H1 (cell line): ENCODE measurements around the gene TNFSF18. TPM values are rescaled to one million over a fixed set of nuclear protein-coding genes. Genes with fewer than 3 reads are reported as not detected.

ENCODE experiments used
- CTCF ChIA-PET: fragments of 300-600 bp; sonication (Branson Sonifier 250); formaldehyde crosslinking; loops from one replicate; lab custom pipeline; 2021; ENCODE audit not compliant: partially characterized antibody; lab: Charles Lee
- POLR2A ChIA-PET: fragments of 300-600 bp; sonication (Branson Sonifier 250); formaldehyde crosslinking; loops from one replicate; lab custom pipeline; 2021; ENCODE audit warnings: inconsistent platforms; ENCODE audit not compliant: partially characterized antibody; lab: Charles Lee
- DNase-seq, 2 experiments: peaks; one replicate each; pipeline versions ENCODE4 v3.0.0 to v3.0.0-alpha.2; 2010 to 2022; ENCODE audit warnings: low spot score in 2 of 2, low read depth in 1 of 2, mixed read lengths in 1 of 2
- FAIRE-seq: peaks from 2 replicates; lab custom pipeline; 2011; peaks lifted over from hg19 to GRCh38; lab: Jason Lieb, UNC
- H2AFZ ChIP-seq: 2 replicates; pipeline ENCODE4 v1.8.1; 2012; ENCODE audit warnings: low read length, inconsistent platforms
- H2AK5ac ChIP-seq: 2 replicates; pipeline ENCODE4 v1.6.1; 2013; ENCODE audit warnings: low read depth, low read length
- H2BK120ac ChIP-seq: replicated peaks from 2 replicates; pipeline ENCODE3; 2013; ENCODE audit warnings: low read depth, low read length, inconsistent platforms
- H2BK12ac ChIP-seq: 2 replicates; pipeline ENCODE4 v1.6.1; 2013; ENCODE audit warnings: low read depth, low read length
- H2BK15ac ChIP-seq: 2 replicates; pipeline ENCODE4 v1.6.1; 2013; ENCODE audit warnings: low read length
- H2BK20ac ChIP-seq: 2 replicates; pipeline ENCODE4 v1.6.1; 2013; ENCODE audit warnings: low read length
- H2BK5ac ChIP-seq: 2 replicates; pipeline ENCODE4 v1.6.1; 2013; ENCODE audit warnings: low read depth, low read length
- H3K14ac ChIP-seq: 2 replicates; pipeline ENCODE4 v1.6.1; 2013; ENCODE audit warnings: inconsistent platforms; ENCODE audit not compliant: insufficient read length
- H3K18ac ChIP-seq: 2 replicates; pipeline ENCODE4 v1.6.1; 2013; ENCODE audit warnings: low read length; ENCODE audit errors: extremely low read depth
- H3K23ac ChIP-seq: 2 replicates; pipeline ENCODE4 v1.6.1; 2013; ENCODE audit warnings: inconsistent platforms; ENCODE audit not compliant: insufficient read length
- H3K23me2 ChIP-seq: 2 replicates; pipeline ENCODE4 v1.6.1; 2013; ENCODE audit warnings: low read depth, low read length
- H3K27ac ChIP-seq: 2 replicates; pipeline ENCODE4 v1.6.1; 2011; ENCODE audit warnings: low read depth, low read length, inconsistent platforms
- H3K27me3 ChIP-seq, 4 experiments: replicated peaks in 1 of 4; 1 replicate in 1 of 4; 2 replicates in 3 of 4; pipeline versions ENCODE4 v1.6.1 to v1.8.1; 2011 to 2013; ENCODE audit warnings: low read length in 3 of 4, mild to moderate bottlenecking in 3 of 4, inconsistent platforms in 2 of 4, mixed read lengths in 2 of 4, moderate library complexity in 1 of 4; ENCODE audit not compliant: control insufficient read depth in 3 of 4, insufficient read depth in 3 of 4; ENCODE audit errors: extremely low read depth in 1 of 4
- H3K36me3 ChIP-seq, 4 experiments: 2 replicates each; pipeline versions ENCODE4 v1.6.1 to v1.8.1; 2011 to 2013; ENCODE audit warnings: mild to moderate bottlenecking in 4 of 4, low read length in 3 of 4, moderate library complexity in 2 of 4, control low read depth in 1 of 4, inconsistent platforms in 1 of 4; ENCODE audit not compliant: insufficient read depth in 4 of 4, control insufficient read depth in 2 of 4
- H3K4ac ChIP-seq: replicated peaks from 2 replicates; pipeline ENCODE3; 2013; ENCODE audit warnings: low read length, low read depth, mixed read lengths, inconsistent platforms; ENCODE audit not compliant: insufficient read length
- H3K4me1 ChIP-seq, 4 experiments: replicated peaks in 1 of 4; 1 replicate in 1 of 4; 2 replicates in 3 of 4; pipeline versions ENCODE4 v1.6.1 to v1.8.1; 2011 to 2013; ENCODE audit warnings: low read length in 3 of 4, inconsistent platforms in 2 of 4, mixed read lengths in 1 of 4; ENCODE audit not compliant: insufficient read depth in 4 of 4, control insufficient read depth in 3 of 4
- H3K4me2 ChIP-seq, 2 experiments: 2 replicates each; pipeline versions ENCODE4 v1.6.1 to v1.8.1; 2011 to 2013; ENCODE audit warnings: low read depth in 2 of 2, low read length in 2 of 2, control low read depth in 1 of 2, inconsistent platforms in 1 of 2, mild to moderate bottlenecking in 1 of 2; ENCODE audit not compliant: insufficient read depth in 1 of 2
- H3K4me3 ChIP-seq, 4 experiments: fragments of 200-600, 300-600 bp in 1 of 4; sonication (generic), shearing (Covaris generic), sonication (Bioruptor Twin) in 1 of 4; 2 replicates each; pipeline versions ENCODE4 v1.5.1 to v1.8.1; 2011 to 2016; ENCODE audit warnings: low read length in 4 of 4, low read depth in 3 of 4, control low read depth in 2 of 4, inconsistent platforms in 2 of 4, mild to moderate bottlenecking in 2 of 4, mixed read lengths in 1 of 4, moderate library complexity in 1 of 4; ENCODE audit not compliant: insufficient read depth in 2 of 4; ENCODE audit errors: extremely low read depth in 1 of 4
- H3K56ac ChIP-seq: replicated peaks from 2 replicates; pipeline ENCODE3; 2013; ENCODE audit warnings: low read depth, mild to moderate bottlenecking, mixed read lengths, low read length, inconsistent platforms; ENCODE audit not compliant: insufficient read length
- H3K79me1 ChIP-seq: 2 replicates; pipeline ENCODE4 v1.6.1; 2013; ENCODE audit warnings: low read depth, low read length, control low read depth
- H3K79me2 ChIP-seq, 2 experiments: 2 replicates each; pipeline versions ENCODE4 v1.6.1 to v1.8.1; 2012 to 2013; ENCODE audit warnings: low read length in 2 of 2, mild to moderate bottlenecking in 2 of 2, inconsistent platforms in 1 of 2; ENCODE audit not compliant: insufficient read depth in 2 of 2, control insufficient read depth in 1 of 2
- H3K9ac ChIP-seq, 4 experiments: replicated peaks in 1 of 4; 1 replicate in 1 of 4; 2 replicates in 3 of 4; pipeline versions ENCODE4 v1.6.1 to v1.8.1; 2011 to 2013; ENCODE audit warnings: low read depth in 3 of 4, low read length in 3 of 4, control low read depth in 2 of 4, mild to moderate bottlenecking in 2 of 4, moderate library complexity in 2 of 4, inconsistent platforms in 1 of 4; ENCODE audit errors: extremely low read depth in 1 of 4
- H3K9me3 ChIP-seq, 2 experiments: 2 replicates each; pipeline versions ENCODE4 v1.6.1 to v1.8.1; 2012 to 2013; ENCODE audit warnings: mild to moderate bottlenecking in 2 of 2, moderate library complexity in 2 of 2, control low read depth in 1 of 2, inconsistent platforms in 1 of 2, low read depth in 1 of 2, low read length in 1 of 2, mixed read lengths in 1 of 2; ENCODE audit not compliant: insufficient read depth in 2 of 2
- H4K20me1 ChIP-seq, 2 experiments: replicated peaks in 1 of 2; 2 replicates each; pipeline versions ENCODE3 to v1.8.1; 2011 to 2013; ENCODE audit warnings: inconsistent platforms in 2 of 2, low read length in 2 of 2, mild to moderate bottlenecking in 1 of 2; ENCODE audit not compliant: insufficient read depth in 2 of 2, control insufficient read depth in 1 of 2
- H4K5ac ChIP-seq: 2 replicates; pipeline ENCODE4 v1.6.1; 2013; ENCODE audit warnings: low read length, low read depth, mixed read lengths, inconsistent platforms; ENCODE audit not compliant: insufficient read length
- H4K8ac ChIP-seq: 2 replicates; pipeline ENCODE4 v1.8.0; 2013; ENCODE audit warnings: mild to moderate bottlenecking, moderate library complexity, low read length, inconsistent platforms; ENCODE audit not compliant: insufficient read depth; ENCODE audit errors: extremely low read depth
- H4K91ac ChIP-seq: replicated peaks from 2 replicates; pipeline ENCODE3; 2013; ENCODE audit warnings: low read length, mixed read lengths, inconsistent platforms; ENCODE audit not compliant: insufficient read length
- BACH1 ChIP-seq: IDR thresholded peaks from 2 replicates; pipeline ENCODE4 v1.6.1; 2012; ENCODE audit warnings: low read length, improper control_type of control experiment
- BCL11A ChIP-seq, 2 experiments: IDR thresholded peaks; one replicate each; pipeline ENCODE4 v1.6.1; 2011; ENCODE audit warnings: low read depth in 2 of 2, low read length in 2 of 2, mild to moderate bottlenecking in 2 of 2
- CREB1 ChIP-seq: IDR thresholded peaks from 2 replicates; pipeline ENCODE4 v1.6.1; 2012; ENCODE audit warnings: inconsistent platforms
- EGR1 ChIP-seq: IDR thresholded peaks from 2 replicates; pipeline ENCODE4 v1.6.1; 2011; ENCODE audit warnings: low read depth, low read length, borderline replicate concordance
- EZH2 ChIP-seq: fragments of 200-600 bp; sonication (generic); IDR thresholded peaks from 2 replicates; pipeline ENCODE4 v1.7.1; 2012; ENCODE audit warnings: low read depth, mild to moderate bottlenecking, moderate library complexity, low read length, inconsistent platforms; ENCODE audit not compliant: severe bottlenecking
- GTF2F1 ChIP-seq: IDR thresholded peaks from 2 replicates; pipeline ENCODE4 v1.6.1; 2012; ENCODE audit warnings: low read depth, low read length, improper control_type of control experiment, borderline replicate concordance
- JUND ChIP-seq: IDR thresholded peaks from 2 replicates; pipeline ENCODE4 v1.6.1; 2011; ENCODE audit warnings: mild to moderate bottlenecking, improper control_type of control experiment, low read length
- KDM1A ChIP-seq: fragments of 200-600, 300-600 bp; sonication (generic); IDR thresholded peaks from 2 replicates; pipeline ENCODE4 v1.7.1; 2016; ENCODE audit warnings: mild to moderate bottlenecking, low read length, borderline replicate concordance
- NANOG ChIP-seq: IDR thresholded peaks from 2 replicates; pipeline ENCODE4 v1.6.1; 2011; ENCODE audit warnings: low read length, low read depth, mild to moderate bottlenecking, inconsistent platforms; ENCODE audit not compliant: insufficient read depth, poor library complexity, severe bottlenecking
- POLR2A ChIP-seq, 2 experiments: IDR thresholded peaks; 1 replicate in 1 of 2; 2 replicates in 1 of 2; pipeline ENCODE4 v1.6.1; 2011; ENCODE audit warnings: low read depth in 2 of 2, low read length in 2 of 2, mild to moderate bottlenecking in 2 of 2; ENCODE audit errors: control extremely low read depth in 1 of 2
- POLR2AphosphoS5 ChIP-seq: IDR thresholded peaks from 2 replicates; pipeline ENCODE4 v1.6.1; 2011; ENCODE audit warnings: low read depth, low read length
- RXRA ChIP-seq: IDR thresholded peaks from 2 replicates; pipeline ENCODE4 v1.6.1; 2011; ENCODE audit warnings: low read depth, mild to moderate bottlenecking, low read length, moderate library complexity; ENCODE audit not compliant: insufficient read depth
- SAP30 ChIP-seq: fragments of 300-600 bp; sonication (generic); IDR thresholded peaks from 2 replicates; pipeline ENCODE4 v1.7.1; 2012; ENCODE audit warnings: low read length, moderate library complexity, mild to moderate bottlenecking, inconsistent platforms; ENCODE audit not compliant: insufficient read depth, insufficient replicate concordance
- TAF1 ChIP-seq: IDR thresholded peaks from 2 replicates; pipeline ENCODE4 v1.6.1; 2011; ENCODE audit warnings: mild to moderate bottlenecking, low read depth, low read length
- TAF7 ChIP-seq: optimal IDR thresholded peaks from 2 replicates; pipeline ENCODE3; 2011; ENCODE audit warnings: low read depth, mild to moderate bottlenecking, inconsistent platforms, low read length, moderate library complexity, borderline replicate concordance
- TCF12 ChIP-seq: IDR thresholded peaks from 2 replicates; pipeline ENCODE4 v1.6.1; 2011; ENCODE audit warnings: low read depth, mild to moderate bottlenecking, low read length
- TEAD4 ChIP-seq: IDR thresholded peaks from 2 replicates; pipeline ENCODE4 v1.6.1; 2012; ENCODE audit warnings: low read depth, low read length, inconsistent platforms, mixed read lengths
- polyA plus RNA-seq, 7 experiments: library from polyadenylated mRNA; depleted of rRNA in 3 of 7; stranded (reverse) in 5 of 7; unstranded in 2 of 7; fragments of >200 nt in 5 of 7; fragments of 200-250 nt in 2 of 7; gene quantifications; 1 replicate in 5 of 7; 2 replicates in 1 of 7; 4 replicates in 1 of 7; pipeline versions ENCODE4 v1.2.1 to v1.2.3, GENCODE V29; 2011 to 2013; ENCODE audit warnings: missing spikeins in 2 of 7, mixed read lengths in 2 of 7
- total RNA-seq: library from RNA; stranded (reverse); fragmentation: NEBNext Ultra II Directional; extraction: Animal tissue kit (Norgen Biotek cat#: 25700); gene quantifications from 2 replicates; pipeline ENCODE4 v1.2.1, GENCODE V29; 2021

The TNFSF18 gene
- total and polyA plus RNA-seq, 2 of the 8 experiments (the other 6 are each of a cell fraction or from before 2014, with no cell fraction given) = not detected

DNA sequence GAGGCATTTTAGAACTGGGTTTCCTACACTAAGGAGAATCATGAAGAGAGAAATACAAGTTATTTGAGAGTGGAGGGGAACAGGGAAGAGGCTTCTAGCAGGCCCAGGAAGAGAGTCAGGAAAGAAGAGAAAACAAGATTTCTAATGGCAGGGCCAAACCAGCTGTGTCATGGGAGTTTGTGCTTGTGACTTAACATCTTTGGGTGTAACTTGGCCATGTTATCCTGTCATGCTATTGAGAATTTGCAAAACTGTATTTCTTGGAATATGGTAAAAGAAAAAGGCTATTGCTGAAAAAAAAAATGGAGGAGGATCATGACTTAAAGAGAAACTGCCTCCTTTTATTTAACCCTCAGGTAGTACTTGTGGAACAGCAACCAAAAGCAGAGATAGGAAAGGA lies 47.4 kb upstream of the TNFSF18 start:
- Histone ChIP-seq H3K36me3 (no peaks in the 10 kb centered on the region; a peak in 1 of 8 replicates), H3K27me3 (no peaks in the 10 kb centered on the region), H2AK5ac (no peak overlapping the region), H4K5ac (no peak overlapping the region), H3K9me3 (peaks cover 5 to 9% of the 10 kb centered on the region in 2 experiments; a peak in 2 of 4 replicates), H3K4me2 (no peak overlapping the region), H3K79me1 (no peaks in the 10 kb centered on the region), H3K4me3 (no peak overlapping the region), H4K20me1 (no peaks in the 10 kb centered on the region), H3K4ac (no peak overlapping the region), H4K8ac (no peak overlapping the region), H2BK120ac (no peak overlapping the region), H3K18ac (no peak overlapping the region), H3K27ac (no peak overlapping the region), H3K14ac (no peak overlapping the region), H3K9ac (no peak overlapping the region), H2AFZ (no peak overlapping the region; the same call in none of the 2 replicates), H3K23ac (no peak overlapping the region), H2BK12ac (no peak overlapping the region), H3K4me1 (no peaks in the 10 kb centered on the region), H3K23me2 (no peaks in the 10 kb centered on the region), H3K56ac (no peak overlapping the region), H2BK15ac (no peak overlapping the region), H2BK5ac (no peak overlapping the region), H2BK20ac (no peak overlapping the region), H3K79me2 (no peaks in the 10 kb centered on the region), H4K91ac (no peak overlapping the region)
- ChIA-PET CTCF (no interaction called here), POLR2A (no interaction called here)
- DNase-seq (no peak), FAIRE-seq (no peak)
- TF ChIP-seq RXRA = no peak
- TF ChIP-seq TAF7 = no peak
- TF ChIP-seq KDM1A = no peak
- TF ChIP-seq EZH2 = no peak
- no peak for TF ChIP-seq GTF2F1
- TF ChIP-seq BCL11A (IDR thresholded peaks at IDR 0.05; ENCODE audit: low read depth in 2 of 2, low read length in 2 of 2) = no peak
- TF ChIP-seq CREB1 = no peak
- TF ChIP-seq POLR2A (IDR thresholded peaks at IDR 0.05; ENCODE audit: control extremely low read depth in 1 of 2, low read depth in 2 of 2, low read length in 2 of 2) = no peak
- TF ChIP-seq EGR1 = no peak
- no peak for TF ChIP-seq JUND
- TF ChIP-seq NANOG = no peak
- no peak for TF ChIP-seq TCF12
- no peak for TF ChIP-seq POLR2AphosphoS5
- TF ChIP-seq BACH1 = no peak
- TF ChIP-seq SAP30 = no peak
- no peak for TF ChIP-seq TAF1
- no peak for TF ChIP-seq TEAD4
